Cardiac muscle cell (in vitro differentiated cells and primary cell): Measurements from ENCODE around the gene STIM2. TPM values are rescaled to one million over a fixed set of nuclear protein-coding genes. Genes with fewer than 3 reads are reported as not detected.

Source experiments
- DNase-seq, 2 donors: peaks; one replicate each; pipeline versions ENCODE4 v3.0.0 to v3.0.0-alpha.2; 2010 to 2017; ENCODE audit warnings: low read depth in 1 of 2, low spot score in 1 of 2
- H3K27ac ChIP-seq: fragments of 200-600 bp; sonication (generic); 2 replicates; pipeline ENCODE4 v1.5.1; 2016
- H3K27me3 ChIP-seq: fragments of 200-600 bp; sonication (generic); 2 replicates; pipeline ENCODE4 v1.6.0; 2016; ENCODE audit warnings: control low read depth
- H3K36me3 ChIP-seq: fragments of 200-600 bp; sonication (generic); 2 replicates; pipeline ENCODE4 v1.5.1; 2016; ENCODE audit warnings: control low read depth
- H3K4me1 ChIP-seq: fragments of 200-600 bp; sonication (generic); 2 replicates; pipeline ENCODE4 v1.8.1; 2017; ENCODE audit warnings: low read depth, mild to moderate bottlenecking, mixed run types
- H3K4me3 ChIP-seq: fragments of 200-600 bp; sonication (generic); 2 replicates; pipeline ENCODE4 v1.5.1; 2016; ENCODE audit warnings: mild to moderate bottlenecking
- H3K9me3 ChIP-seq: fragments of 200-600 bp; sonication (generic); 2 replicates; pipeline ENCODE4 v1.5.1; 2017; ENCODE audit warnings: low read depth, mild to moderate bottlenecking, control low read depth
- CTCF ChIP-seq: IDR thresholded peaks from 2 replicates; pipeline ENCODE4 v1.5.1; 2012; ENCODE audit warnings: low read depth, mild to moderate bottlenecking, low read length
- polyA plus RNA-seq: library from polyadenylated mRNA; unstranded; fragments of >200 nt; fragmentation: Nextera tagmentation; extraction: Ambion mirVana; gene quantifications from 2 replicates; pipeline ENCODE4 v1.2.1, GENCODE V29; 2016
- total RNA-seq: library from RNA; depleted of rRNA; stranded (reverse); fragments of >200 nt; gene quantifications from 2 replicates; pipeline ENCODE4 v1.2.3, GENCODE V29; 2016

Gene STIM2
- total and polyA plus RNA-seq, 2 experiments from 2014 or later: 33.9 to 35.2 TPM

- H3K27ac ChIP-seq: no peak overlapping the region
- H3K36me3 ChIP-seq: peaks cover 6% of the 10 kb centered on the region
- no peak overlapping the region for H3K4me3 ChIP-seq
- peak; percentile 57 to 79 for DNase-seq
- peaks cover 11% of the 10 kb centered on the region for H3K4me1 ChIP-seq
- peak; percentile 80 for TF ChIP-seq CTCF
- no peaks in the 10 kb centered on the region for H3K27me3 ChIP-seq
- H3K9me3 ChIP-seq: no peaks in the 10 kb centered on the region
These were observed 149.8 kb downstream of the STIM2 start for GRCh38 chr4:27010334-27010940.

DNA sequence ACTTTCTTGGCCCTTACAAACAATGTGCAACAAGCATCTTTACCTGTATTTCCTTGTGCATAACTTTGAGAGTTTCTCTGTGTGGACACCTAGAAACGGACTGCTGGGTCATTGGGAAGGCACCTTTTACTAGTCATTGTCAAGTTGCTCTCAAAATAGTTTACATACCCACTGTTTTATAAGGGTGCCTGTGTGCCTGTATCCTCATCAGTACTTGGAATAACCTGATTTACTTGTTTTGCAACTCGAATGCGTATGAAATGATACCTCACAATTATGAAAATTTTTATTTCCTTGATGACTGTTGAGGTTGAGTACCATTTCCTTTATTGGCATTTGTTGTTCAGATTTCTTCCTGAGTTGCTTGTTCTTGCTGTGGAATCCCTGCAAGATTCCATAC lies 150.8 kb downstream of the STIM2 start:
- Histone ChIP-seq H3K4me3 (no peak overlapping the region), H3K27ac (no peak overlapping the region), H3K9me3 (no peaks in the 10 kb centered on the region), H3K27me3 (no peaks in the 10 kb centered on the region), H3K4me1 (peaks cover 8% of the 10 kb centered on the region), H3K36me3 (peaks cover 6% of the 10 kb centered on the region)
- no peak for TF ChIP-seq CTCF
- no peak for DNase-seq

GRCh38 chr4:27013012-27013411 lies 152.4 kb downstream of the STIM2 start:
- no peak overlapping the region for H3K27ac ChIP-seq
- no peak overlapping the region for H3K4me3 ChIP-seq
- peaks cover 8% of the 10 kb centered on the region for H3K4me1 ChIP-seq
- H3K36me3 ChIP-seq: peaks cover 6% of the 10 kb centered on the region
- H3K9me3 ChIP-seq: no peaks in the 10 kb centered on the region
- TF ChIP-seq CTCF: no peak
- no peak for DNase-seq
- H3K27me3 ChIP-seq: no peaks in the 10 kb centered on the region

DNA sequence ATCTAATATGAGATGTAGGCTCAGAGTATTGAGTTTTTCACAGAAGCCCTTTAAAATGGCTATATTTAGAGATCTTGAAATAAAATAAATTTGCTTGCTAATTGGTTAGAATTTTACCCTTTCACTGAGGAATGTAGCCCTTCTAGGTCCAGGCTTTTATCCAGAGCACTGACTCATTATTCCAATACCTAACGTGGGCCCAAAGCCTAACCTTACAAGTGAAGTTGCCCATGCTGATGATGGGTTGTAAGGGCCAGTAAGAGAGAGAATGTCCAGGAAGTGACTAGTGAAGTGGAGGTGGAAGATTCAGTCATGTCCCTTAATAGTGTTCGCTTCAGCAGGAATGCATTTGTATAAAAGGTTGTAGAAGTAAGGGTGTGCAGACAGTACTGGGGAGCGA lies 155.9 kb downstream of the STIM2 start:
- H3K4me1 ChIP-seq: peaks cover 4% of the 10 kb centered on the region
- H3K4me3 ChIP-seq: no peak overlapping the region
- peaks cover 12% of the 10 kb centered on the region for H3K36me3 ChIP-seq
- no peak overlapping the region for H3K27ac ChIP-seq
- no peak for DNase-seq
- no peaks in the 10 kb centered on the region for H3K27me3 ChIP-seq
- TF ChIP-seq CTCF: no peak
- no peaks in the 10 kb centered on the region for H3K9me3 ChIP-seq

DNA sequence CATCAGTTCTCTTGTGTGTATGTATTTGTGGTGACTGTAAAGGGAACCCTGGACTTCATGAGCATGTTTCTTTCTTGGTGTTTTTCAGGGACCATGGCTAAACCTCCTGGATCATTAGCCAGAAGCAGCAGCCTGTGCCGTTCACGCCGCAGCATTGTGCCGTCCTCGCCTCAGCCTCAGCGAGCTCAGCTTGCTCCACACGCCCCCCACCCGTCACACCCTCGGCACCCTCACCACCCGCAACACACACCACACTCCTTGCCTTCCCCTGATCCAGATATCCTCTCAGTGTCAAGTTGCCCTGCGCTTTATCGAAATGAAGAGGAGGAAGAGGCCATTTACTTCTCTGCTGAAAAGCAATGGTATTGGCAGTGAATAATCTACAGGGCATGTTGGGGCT lies 157.0 kb downstream of the STIM2 start:
- H3K9me3 ChIP-seq: no peaks in the 10 kb centered on the region
- TF ChIP-seq CTCF: no peak
- H3K27ac ChIP-seq: no peak overlapping the region
- peaks cover 12% of the 10 kb centered on the region for H3K36me3 ChIP-seq
- no peak for DNase-seq
- H3K4me1 ChIP-seq: peaks cover 4% of the 10 kb centered on the region
- H3K27me3 ChIP-seq: no peaks in the 10 kb centered on the region
- no peak overlapping the region for H3K4me3 ChIP-seq
